Stimulated activated CD8-positive, alpha-beta memory T cell treated with anti-CD3 and anti-CD28 coated beads, Interleukin-2, amount 100 ng/mL, for 48 hours (primary cell): ENCODE measurements around the gene EIF4E1B.

Experiments
- DNase-seq, 2 donors: peaks; one replicate each; pipeline ENCODE4 v3.0.0-alpha.2; 2020; ENCODE audit warnings: low read depth in 2 of 2

Gene EIF4E1B

DNA sequence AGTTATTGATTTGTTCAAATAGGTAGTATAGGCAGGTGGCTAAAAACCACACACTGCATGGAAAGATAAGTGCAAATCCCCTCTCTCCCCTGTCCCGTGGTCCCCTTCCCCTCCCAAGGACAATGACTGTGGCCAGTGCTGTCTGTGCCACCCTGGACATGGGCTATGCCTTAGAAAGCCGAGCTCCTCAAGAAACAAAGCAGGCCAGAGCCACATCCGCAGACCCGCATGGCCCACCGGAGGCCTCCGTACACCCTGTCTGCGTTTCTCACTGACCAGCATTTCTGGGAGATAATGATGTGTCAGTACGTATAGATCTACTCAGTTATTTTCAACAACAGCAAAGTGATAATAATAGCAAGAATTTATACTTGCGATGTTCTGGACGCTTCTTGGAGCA is 33.1 kb downstream of the EIF4E1B start:
- DNase-seq = no peak

DNA sequence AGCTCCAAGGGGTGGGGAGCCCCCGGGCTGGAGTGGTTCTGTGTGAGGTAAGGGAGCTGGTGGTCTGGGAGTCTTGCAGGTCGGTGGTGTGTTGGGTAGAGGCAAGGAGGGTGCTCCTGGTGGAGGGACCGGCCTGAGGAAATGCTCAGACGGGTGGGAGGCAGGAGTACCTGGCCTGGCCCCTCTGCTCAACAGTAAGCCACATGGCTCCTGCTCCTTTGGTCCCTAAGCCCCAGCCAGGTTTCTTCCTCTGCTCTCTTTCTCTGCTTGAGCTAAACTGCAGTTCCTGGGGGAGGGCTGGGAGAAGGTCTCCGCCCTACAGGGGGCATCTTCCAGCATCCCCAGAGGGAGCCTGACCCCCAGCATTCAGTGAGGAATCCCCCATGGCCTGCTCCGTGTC is 34.0 kb downstream of the EIF4E1B start:
- DNase-seq = no peak

DNA sequence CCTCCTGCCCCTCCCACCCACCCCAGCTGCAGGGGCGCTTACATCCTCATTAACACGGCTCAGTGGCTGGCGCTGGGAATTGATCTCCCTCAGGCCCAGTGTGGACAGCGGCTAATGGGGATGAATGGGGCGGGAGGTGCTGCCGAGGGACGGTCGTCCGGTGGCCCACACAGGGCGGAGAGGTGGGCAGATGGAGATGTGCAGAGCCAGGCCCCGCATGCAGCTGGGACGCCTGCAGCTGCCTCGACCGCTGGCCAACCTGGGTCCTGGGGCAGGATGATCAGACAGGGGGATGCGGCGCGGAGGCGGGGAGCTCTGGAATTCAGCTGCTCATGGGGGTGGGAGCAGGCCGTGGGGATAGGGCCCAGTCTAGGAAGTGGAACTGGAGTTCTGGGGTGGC is 34.4 kb downstream of the EIF4E1B start:
- no peak for DNase-seq

DNA sequence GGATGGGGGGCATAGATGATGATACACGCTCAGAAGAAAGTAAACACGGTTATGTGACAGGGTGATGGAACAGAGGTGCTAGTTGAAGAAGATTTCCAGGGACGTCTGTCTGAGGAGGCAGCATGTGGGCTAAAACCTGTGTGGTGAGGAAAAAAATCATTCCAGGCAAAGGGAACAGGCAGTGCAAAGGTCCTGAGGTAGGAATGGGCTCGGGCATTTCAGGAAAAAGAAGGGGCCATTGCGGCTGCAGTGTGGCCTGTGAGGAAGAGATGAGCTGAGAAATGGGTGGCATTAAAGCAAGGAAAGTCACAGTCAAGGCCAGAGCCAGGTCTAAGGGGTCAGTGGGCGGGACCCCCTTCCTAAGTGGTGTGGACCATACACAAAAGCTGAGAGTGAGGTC is 35.0 kb downstream of the EIF4E1B start:
- no peak for DNase-seq

DNA sequence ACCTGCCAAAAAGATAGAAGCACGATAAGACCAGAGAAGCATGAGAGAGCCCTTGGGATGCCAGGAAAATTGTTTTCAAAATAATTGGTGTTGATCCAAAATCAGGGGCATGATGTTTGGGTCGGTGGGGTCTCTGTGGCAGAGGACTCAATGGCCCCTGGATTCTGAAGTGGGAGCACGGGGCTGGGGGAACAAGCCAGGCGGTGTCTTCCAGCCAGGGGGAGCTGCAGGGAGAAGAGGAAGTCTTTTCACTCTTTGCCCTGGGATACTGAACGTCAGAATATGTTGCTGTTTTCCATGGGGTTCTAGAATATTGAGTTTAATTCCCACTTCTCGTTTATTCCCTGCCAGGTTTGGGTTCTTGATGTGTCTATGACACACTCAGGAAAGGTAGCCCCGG is 37.2 kb downstream of the EIF4E1B start:
- DNase-seq = no peak

DNA sequence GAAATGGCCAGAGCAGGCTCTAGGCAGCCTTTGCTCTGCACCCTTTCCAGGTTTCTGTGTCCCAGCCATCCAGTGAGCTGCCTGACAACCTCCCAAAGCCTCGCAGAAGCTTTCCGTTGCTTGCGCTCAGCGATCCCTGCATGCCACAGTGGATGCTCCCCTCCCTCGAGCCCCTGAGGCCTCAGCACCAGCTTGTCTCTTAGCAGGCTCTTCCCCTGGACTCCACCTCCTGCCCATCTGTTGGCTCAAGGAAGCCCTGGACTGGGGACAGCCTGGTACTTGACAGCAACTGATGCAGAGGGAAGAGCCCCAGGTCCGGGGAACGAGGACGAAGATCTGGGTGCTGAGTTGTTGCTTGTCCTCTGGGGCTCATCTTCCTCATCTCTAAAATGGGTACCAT is 40.0 kb downstream of the EIF4E1B start:
- DNase-seq = no peak

DNA sequence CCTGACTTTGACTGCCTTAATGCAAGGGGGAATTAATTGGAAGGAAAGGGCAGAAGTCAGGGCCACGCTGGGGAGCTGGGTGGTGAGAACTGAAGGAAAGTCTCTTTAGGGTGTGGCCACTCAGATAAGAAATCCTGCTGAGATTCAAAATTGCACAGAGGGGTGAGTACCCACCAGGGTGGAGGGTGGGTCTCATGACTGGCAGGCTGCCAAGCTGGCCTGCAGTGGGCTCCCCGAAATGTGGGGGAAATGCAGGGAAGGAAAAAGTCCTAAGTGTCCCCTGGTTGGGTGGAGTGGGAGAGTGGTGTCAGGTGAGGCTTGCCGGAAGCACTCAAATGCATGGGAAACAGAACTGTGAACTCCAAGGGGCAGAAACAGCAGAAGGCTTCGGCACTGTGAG is 40.9 kb downstream of the EIF4E1B start:
- no peak for DNase-seq

DNA sequence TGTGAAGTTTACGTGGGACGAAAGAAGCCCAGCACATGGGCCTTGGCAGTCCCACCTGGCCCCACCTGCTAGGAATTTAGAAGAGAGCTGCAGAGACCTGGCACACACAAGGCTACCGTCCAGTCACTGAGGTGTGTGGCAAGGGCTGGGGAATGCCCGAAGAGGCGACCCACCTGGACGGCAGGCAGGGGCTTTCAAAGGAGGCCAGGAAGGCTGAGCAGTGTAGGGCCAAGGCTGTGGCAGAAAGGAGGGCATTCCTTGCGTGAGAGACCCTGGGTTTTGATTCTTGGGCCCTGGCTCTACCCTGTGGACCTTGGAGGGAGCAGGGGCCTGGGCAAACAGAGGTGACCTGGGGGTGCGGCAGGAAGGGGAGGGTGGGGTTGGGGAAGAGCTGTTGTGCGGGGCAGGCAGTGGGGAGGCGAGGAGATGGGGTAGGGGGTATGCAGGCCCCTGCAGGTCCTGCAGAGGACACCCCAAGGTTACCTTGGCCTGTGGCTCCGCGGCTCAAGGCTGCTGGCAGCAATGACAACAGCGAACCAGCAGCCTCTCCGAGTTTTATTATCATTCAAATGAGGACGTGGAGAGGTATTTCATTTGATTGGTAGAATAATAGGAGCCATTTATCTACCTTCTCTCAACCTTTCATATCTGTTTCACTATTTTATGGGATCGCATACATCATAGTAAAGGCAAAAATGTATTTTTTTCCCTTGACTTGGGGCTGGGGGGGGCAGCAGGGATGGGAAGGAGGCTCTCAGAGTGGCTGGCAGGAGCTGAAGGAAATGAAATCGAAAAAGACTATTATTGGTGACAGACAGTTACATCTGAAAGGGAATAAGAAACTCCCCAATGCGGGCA is 41.6 kb downstream of the EIF4E1B start:
- DNase-seq = no peak

DNA sequence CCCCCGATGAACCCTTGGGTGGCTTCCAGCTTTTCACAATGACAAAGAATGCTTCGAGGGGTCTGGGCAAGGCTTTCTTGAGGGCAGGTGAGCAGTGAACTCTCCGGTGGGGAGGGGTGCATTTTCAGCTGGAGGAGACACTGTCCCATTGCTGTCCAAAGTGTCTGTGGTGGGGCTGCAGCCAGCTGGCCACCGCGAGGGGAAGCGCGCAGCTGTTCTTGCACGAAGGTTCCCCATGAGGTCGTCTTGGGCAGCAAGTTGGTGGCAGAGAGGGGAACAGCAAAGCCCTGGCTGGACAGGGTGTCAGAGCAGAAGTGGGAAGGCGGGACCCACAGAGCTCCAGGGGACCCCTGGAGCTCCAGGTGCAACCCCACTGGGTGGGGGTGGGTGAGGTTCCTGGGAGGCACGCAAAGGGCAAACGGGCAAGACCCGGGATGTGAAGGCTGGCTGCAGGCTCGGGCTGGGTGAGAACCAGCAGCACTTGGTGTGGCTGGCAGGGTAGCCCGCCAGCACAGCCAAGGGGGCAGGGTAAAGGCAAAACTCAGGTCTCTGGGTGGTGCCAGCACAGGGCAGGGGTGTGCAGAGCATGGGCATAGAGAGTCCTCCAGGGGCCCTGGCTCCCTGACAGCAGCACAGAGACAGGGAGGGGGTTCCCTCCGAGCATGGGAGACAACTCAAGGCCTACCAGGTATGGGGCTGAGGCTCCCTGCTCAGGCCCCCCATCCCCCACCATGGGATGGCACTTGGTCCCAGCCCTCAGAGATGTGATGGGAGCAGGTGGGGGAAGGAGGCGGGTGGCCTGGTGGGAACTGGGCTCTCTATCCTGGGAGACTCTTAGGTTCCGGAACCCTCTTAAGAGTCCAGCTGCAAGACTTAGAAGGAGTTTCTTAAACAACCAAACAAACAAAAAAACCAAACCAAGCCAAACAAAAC is 43.4 kb downstream of the EIF4E1B start:
- DNase-seq = no peak

DNA sequence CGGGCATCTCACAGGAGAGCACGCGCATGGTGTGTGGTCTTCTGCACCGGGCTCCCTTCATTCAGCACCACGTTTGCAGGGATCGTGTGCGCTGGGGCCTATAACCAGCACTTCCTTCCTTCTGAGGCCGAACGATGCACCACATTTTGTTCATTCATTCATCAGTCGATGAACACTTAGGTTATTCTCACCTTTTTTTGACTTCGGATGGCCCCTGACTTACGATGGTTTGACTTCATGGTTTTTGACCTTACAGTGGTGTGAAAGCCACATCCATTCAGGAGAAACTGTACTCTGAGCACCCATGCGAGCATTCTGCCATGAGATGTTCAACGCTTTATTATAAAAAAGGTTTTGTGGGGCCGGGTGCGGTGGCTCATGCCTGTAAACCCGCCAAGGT is 44.3 kb downstream of the EIF4E1B start:
- no peak for DNase-seq

DNA sequence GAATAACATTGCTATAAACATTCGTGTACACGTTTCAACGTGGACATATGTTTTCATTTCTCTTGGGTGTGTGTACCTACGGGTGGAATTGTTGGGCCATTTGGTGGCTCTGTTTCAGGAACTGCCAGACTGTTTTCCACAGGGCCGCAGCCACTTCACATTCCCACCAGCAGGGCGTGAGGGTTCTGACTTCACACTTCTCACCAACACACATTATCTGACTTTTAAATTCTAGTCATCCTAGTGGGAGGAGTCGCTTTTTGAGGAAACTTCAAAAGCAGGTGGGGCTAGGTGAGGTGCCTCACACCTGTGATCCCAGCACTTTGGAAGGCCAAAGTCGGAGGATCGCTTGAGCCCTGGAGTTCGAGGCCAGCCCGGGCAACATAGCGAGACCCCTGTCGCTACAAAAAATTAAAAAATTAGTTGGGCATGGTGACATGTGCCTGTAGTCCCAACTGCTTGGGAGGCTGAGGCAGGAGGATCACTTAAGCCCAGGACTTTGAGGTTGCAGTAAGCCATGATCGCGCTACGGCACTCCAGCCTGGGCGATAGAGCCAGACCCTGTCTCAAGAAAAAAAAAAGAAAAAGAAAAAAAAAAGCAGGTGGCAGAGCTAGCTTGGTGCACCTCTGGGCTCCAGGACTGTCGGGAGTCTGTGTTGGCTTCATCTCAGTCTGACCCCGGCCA is 45.3 kb downstream of the EIF4E1B start:
- DNase-seq = no peak

DNA sequence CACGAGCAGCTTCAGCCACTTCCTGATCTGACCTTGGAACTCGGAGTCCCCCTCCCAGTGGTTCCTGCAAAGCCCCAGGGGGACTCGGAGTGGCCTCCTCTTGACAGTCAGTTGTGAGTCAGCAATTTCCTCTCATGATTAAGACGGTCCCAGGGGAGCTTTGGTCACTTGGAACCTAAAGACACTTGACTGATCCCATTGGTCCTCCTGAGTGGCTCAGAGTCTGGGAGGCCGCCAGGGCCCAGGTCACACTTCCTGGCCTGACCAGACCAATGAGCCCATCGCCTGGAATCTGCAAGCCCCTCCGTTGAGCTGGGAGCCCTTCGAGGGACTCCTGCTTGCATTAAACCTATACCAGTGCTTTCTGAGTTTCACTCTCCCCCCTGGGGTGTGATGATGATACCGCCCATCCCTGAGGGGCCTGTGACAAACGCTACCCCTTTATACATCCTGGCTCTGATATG is 45.9 kb downstream of the EIF4E1B start:
- DNase-seq = no peak

DNA sequence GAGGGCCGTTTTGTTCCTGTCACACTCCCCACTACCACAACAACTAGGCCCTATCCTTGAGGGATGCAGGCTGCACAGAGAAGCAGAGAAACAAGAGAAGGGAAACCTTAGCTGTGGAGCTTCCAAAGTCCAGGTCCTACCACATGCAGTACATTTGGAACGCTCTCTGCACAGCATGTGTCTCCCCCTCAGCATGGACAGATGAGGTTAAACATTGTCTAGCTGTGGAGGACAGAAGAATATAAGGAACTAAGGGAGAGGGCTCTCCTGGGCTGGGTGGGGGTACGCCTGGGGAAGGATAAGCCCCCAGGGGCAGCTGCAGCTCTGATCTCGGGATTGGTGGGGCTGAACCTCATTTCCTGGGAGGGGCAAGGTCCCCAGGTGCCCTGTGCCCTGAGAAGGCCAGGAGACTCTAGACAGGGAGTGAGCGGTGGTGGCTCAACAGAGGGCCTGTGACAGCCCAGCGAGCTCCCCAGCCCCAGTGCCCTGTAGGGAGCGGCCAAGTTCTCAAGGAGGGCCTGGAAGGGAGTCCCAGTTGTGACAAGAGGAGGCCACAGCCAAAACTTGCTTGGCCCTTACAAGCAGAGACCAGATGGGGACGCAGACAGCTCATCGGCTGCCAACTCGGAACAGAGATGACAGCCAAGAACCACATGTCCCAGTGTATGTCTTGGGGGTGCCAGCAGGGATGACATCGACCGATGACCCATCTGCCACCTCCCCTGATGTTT is 46.9 kb downstream of the EIF4E1B start:
- no peak for DNase-seq

DNA sequence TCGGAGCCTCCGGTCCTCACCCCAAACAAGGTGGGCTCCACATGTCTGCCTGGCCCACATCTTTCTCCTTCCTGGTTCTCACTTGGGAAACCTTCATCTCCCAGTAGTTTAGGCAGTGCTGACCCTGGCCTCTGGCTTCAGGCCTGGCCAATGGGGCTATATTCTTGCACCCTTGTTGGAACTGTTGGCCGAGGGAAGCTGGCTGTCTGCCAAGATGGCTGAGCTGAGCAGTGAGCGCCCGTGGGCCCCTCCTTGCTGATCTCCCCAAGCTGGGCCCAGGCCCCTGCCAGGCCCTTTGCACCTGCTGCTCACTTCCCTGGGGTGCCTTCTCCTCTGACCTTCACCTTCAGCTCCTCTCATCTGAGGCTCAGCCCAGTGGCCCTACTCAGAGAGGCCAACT is 48.1 kb downstream of the EIF4E1B start:
- no peak for DNase-seq

DNA sequence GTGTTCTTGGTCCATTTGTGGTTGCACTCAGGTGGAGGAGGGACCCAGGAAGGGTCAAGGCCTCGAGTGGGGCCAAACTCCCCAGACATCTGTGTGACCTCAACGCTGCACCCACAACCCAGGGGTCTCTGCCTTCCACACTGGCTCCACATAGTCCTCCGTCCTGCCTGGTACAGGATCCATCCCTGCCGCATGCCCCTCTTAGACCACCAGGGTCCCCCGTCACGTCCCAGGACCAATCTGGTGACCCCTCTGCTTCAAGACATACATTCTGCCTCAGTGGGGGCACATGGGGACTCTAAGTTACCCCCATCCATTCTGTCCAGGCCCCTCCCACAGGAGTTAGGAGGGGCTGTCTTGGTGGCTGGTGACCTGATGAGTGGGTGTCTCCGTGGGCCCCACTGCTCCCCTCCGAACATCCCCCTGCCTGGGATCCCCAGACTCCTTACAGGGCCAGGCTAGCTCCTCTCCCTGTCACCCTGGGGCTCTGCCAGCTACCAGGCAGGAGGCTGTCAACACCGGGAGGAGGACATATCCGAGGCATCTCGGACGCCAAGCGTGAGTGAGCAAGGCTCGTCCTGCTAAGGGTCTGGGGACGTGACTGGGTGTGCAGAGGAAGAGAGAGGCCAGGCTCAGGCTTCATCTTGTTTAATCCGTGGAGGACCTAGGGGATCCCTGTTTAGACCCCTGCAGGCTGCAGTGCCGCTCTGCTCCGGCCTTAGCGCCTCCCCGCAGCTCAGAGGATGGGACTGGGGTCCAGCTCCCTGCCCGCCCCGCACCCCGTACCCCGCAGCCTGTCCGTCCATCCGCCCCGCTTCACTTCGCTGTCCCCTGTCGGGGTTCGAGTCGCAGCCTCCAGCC is 49.1 kb downstream of the EIF4E1B start:
- no peak for DNase-seq

DNA sequence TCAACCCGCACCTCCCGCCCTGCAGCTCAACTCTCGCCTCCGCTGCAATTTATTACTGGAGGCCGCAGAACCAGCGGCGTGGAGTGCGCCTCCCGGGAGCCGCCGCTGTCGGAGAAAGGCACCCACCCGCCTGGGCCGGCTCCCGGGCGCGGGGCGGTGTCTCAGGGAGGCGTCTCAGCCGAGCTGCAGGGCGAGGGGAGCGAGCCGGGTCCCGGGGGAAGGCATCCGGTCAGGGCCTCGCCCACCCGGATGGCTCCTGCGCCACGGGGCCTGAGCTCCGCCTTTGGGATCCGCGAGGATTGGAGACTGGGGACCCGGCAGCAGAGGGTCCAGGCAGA is 49.7 kb downstream of the EIF4E1B start:
- no peak for DNase-seq

DNA sequence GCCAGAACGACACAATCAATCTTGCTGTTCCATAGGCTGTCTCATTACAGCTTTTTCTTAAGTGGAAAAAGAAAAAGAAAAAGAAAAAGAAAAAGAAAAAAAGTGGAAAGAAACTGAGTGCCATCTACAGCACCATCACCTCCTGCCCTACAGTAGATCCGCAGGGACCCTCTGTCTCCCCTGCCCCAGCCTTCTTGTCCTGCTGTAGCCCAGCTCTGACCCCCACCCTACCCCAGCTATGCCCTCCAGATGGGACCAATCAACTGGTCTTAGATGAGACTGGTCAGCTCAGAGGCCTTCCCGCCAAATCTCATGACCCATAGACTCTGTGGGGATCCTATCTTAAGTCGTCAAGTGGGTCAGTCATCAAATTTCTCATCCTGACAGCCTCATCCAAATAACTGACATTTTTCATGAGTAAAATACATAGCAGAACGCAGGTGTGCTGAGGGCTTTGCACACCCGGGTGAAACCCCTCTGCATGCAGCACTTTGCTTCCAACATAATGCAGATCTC is 51.6 kb downstream of the EIF4E1B start:
- DNase-seq = no peak

DNA sequence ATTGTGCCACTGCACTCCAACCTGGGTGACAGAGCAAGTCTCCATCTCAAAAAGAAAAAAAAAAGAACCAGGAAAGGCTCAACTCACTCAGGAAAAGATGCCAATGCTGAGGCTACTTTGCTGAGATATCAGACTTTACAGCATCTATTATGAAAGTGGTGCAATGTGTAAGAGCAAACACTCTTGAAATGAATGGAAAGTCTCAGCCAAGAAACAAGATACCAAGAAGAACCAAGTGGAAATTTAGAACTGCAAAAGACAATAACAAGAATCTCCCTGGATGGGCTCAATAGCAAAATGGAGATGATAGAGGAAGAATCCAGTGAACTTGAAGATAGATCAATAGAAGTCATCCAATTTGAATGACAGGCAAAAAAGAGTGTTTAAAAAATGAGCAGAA is 54.5 kb downstream of the EIF4E1B start:
- no peak for DNase-seq

DNA sequence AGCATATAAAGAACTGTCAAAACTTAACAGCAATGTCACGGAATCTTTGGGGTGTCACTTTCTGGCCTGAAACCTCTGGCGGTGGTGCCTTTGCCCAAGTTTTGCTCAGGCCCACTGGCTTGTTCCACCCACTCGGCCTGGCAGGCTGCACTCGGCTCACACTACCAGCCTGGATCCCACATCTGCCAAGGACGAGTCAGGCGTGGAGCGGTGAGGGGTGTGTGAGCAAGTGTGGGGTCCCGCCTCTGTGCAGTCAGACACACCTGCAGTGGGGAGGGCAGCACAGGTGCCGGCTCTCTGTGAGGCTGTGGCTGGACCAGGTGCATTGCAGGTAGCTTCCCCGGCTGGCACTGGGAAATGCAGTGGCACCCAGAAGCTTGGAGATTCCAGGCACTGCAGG is 56.8 kb downstream of the EIF4E1B start:
- no peak for DNase-seq

DNA sequence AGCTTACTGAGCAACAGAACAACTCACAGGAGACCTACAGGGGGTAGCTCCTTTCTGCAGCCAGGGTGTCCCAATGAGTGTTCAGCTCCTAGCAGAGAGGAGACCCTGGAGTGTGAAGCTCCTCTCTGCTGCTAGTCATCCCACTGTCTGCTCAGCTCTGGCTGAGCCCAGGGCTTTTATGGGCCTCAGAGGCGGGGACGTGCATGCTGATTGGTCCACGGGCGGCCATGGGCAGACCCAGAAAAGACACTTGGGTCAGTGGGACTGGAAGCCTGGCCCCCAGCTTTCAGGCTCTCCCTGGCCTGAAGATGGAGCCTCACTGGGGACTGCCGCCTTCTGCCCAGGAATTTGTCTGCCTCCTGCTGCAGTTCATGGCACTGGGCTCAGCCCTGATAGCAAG is 57.4 kb downstream of the EIF4E1B start:
- DNase-seq = no peak

DNA sequence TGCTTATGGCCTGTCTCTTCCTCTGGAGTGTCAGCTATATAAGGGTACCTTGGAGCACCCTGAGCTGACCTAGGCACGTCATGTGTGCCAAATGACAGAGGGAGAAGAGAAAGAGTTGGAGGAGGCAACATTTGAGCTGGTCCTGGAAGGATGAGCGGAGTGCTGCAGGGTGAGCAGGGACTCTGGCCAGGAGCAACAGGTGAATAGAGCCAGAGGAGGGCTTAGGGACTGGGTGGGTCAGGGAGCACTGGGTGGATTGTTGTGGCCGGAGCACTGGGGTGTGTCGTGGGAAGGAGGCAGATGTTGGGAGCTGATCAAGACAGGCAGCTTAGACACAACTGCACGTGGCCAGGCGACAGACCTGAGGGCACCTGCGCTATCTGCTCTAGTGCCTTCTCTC is 60.4 kb downstream of the EIF4E1B start:
- no peak for DNase-seq
